SK-N-SH (cell line): ENCODE data around the gene TPST2.

Source experiments
- RFX5 ChIP-seq: IDR thresholded peaks from 2 replicates; pipeline ENCODE4 v1.6.1; 2012; ENCODE audit warnings: mild to moderate bottlenecking, improper control_type of control experiment, low read length
- TAF1 ChIP-seq: IDR thresholded peaks from 2 replicates; pipeline ENCODE4 v1.6.1; 2012; ENCODE audit warnings: low read depth, mild to moderate bottlenecking, low read length, moderate library complexity, borderline replicate concordance
- YY1 ChIP-seq: IDR thresholded peaks from 2 replicates; pipeline ENCODE4 v1.4.0; 2012; ENCODE audit warnings: low read depth, mild to moderate bottlenecking
- ZBTB33 ChIP-seq: IDR thresholded peaks from 2 replicates; pipeline ENCODE4 v1.4.0; 2012; ENCODE audit warnings: low read depth, borderline replicate concordance

GRCh38 chr22:26513838-26514237, 76.1 kb downstream of the TPST2 start:
- TF ChIP-seq YY1 (no peak), ZBTB33 (no peak), RFX5 (no peak), TAF1 (no peak)
